GM12873 (cell line): ENCODE data around the gene CIBAR2.
A peak's percentile ranks its signal among the peaks of the same experiment; 100 is the strongest.

Source experiments
- CTCF ChIP-seq: IDR thresholded peaks from 2 replicates; pipeline ENCODE4 v1.5.1; 2012; ENCODE audit warnings: low read depth, mild to moderate bottlenecking, moderate library complexity, low read length, control low read depth; ENCODE audit not compliant: insufficient read depth; ENCODE audit errors: missing control alignments

The CIBAR2 gene

GRCh38 chr16:85077039-85077438, 35.2 kb downstream of the CIBAR2 start:
- TF ChIP-seq CTCF, result peak; percentile 42

GRCh38 chr16:85075236-85075924, 36.9 kb downstream of the CIBAR2 start:
- no peak for TF ChIP-seq CTCF

GRCh38 chr16:85074225-85074914, 37.9 kb downstream of the CIBAR2 start:
- TF ChIP-seq CTCF, result no peak

GRCh38 chr16:85072947-85073346, 39.3 kb downstream of the CIBAR2 start:
- TF ChIP-seq CTCF, result no peak

GRCh38 chr16:85072076-85072860, 40.0 kb downstream of the CIBAR2 start:
- no peak for TF ChIP-seq CTCF

- TF ChIP-seq CTCF, result no peak
Measured at GRCh38 chr16:85069171-85069570, 43.1 kb downstream of the CIBAR2 start.

GRCh38 chr16:85068746-85069145, 43.5 kb downstream of the CIBAR2 start:
- no peak for TF ChIP-seq CTCF
